H1 (cell line): ENCODE data around the gene FOXO6. TPM values are rescaled to one million over a fixed set of nuclear protein-coding genes. Genes with fewer than 3 reads are reported as not detected.

Experiments used
- CTCF ChIA-PET: fragments of 300-600 bp; sonication (Branson Sonifier 250); formaldehyde crosslinking; loops from one replicate; lab custom pipeline; 2021; ENCODE audit not compliant: partially characterized antibody; lab: Charles Lee
- POLR2A ChIA-PET: fragments of 300-600 bp; sonication (Branson Sonifier 250); formaldehyde crosslinking; loops from one replicate; lab custom pipeline; 2021; ENCODE audit warnings: inconsistent platforms; ENCODE audit not compliant: partially characterized antibody; lab: Charles Lee
- DNase-seq, 2 experiments: peaks; one replicate each; pipeline versions ENCODE4 v3.0.0 to v3.0.0-alpha.2; 2010 to 2022; ENCODE audit warnings: low spot score in 2 of 2, low read depth in 1 of 2, mixed read lengths in 1 of 2
- FAIRE-seq: peaks from 2 replicates; lab custom pipeline; 2011; peaks lifted over from hg19 to GRCh38; lab: Jason Lieb, UNC
- H2AFZ ChIP-seq: 2 replicates; pipeline ENCODE4 v1.8.1; 2012; ENCODE audit warnings: low read length, inconsistent platforms
- H2AK5ac ChIP-seq: 2 replicates; pipeline ENCODE4 v1.6.1; 2013; ENCODE audit warnings: low read depth, low read length
- H2BK120ac ChIP-seq: replicated peaks from 2 replicates; pipeline ENCODE3; 2013; ENCODE audit warnings: low read depth, low read length, inconsistent platforms
- H2BK12ac ChIP-seq: 2 replicates; pipeline ENCODE4 v1.6.1; 2013; ENCODE audit warnings: low read depth, low read length
- H2BK15ac ChIP-seq: 2 replicates; pipeline ENCODE4 v1.6.1; 2013; ENCODE audit warnings: low read length
- H2BK20ac ChIP-seq: 2 replicates; pipeline ENCODE4 v1.6.1; 2013; ENCODE audit warnings: low read length
- H2BK5ac ChIP-seq: 2 replicates; pipeline ENCODE4 v1.6.1; 2013; ENCODE audit warnings: low read depth, low read length
- H3K14ac ChIP-seq: 2 replicates; pipeline ENCODE4 v1.6.1; 2013; ENCODE audit warnings: inconsistent platforms; ENCODE audit not compliant: insufficient read length
- H3K18ac ChIP-seq: 2 replicates; pipeline ENCODE4 v1.6.1; 2013; ENCODE audit warnings: low read length; ENCODE audit errors: extremely low read depth
- H3K23ac ChIP-seq: 2 replicates; pipeline ENCODE4 v1.6.1; 2013; ENCODE audit warnings: inconsistent platforms; ENCODE audit not compliant: insufficient read length
- H3K23me2 ChIP-seq: 2 replicates; pipeline ENCODE4 v1.6.1; 2013; ENCODE audit warnings: low read depth, low read length
- H3K27ac ChIP-seq: 2 replicates; pipeline ENCODE4 v1.6.1; 2011; ENCODE audit warnings: low read depth, low read length, inconsistent platforms
- H3K27me3 ChIP-seq, 4 experiments: replicated peaks in 1 of 4; 1 replicate in 1 of 4; 2 replicates in 3 of 4; pipeline versions ENCODE4 v1.6.1 to v1.8.1; 2011 to 2013; ENCODE audit warnings: low read length in 3 of 4, mild to moderate bottlenecking in 3 of 4, inconsistent platforms in 2 of 4, mixed read lengths in 2 of 4, moderate library complexity in 1 of 4; ENCODE audit not compliant: control insufficient read depth in 3 of 4, insufficient read depth in 3 of 4; ENCODE audit errors: extremely low read depth in 1 of 4
- H3K36me3 ChIP-seq, 4 experiments: 2 replicates each; pipeline versions ENCODE4 v1.6.1 to v1.8.1; 2011 to 2013; ENCODE audit warnings: mild to moderate bottlenecking in 4 of 4, low read length in 3 of 4, moderate library complexity in 2 of 4, control low read depth in 1 of 4, inconsistent platforms in 1 of 4; ENCODE audit not compliant: insufficient read depth in 4 of 4, control insufficient read depth in 2 of 4
- H3K4ac ChIP-seq: replicated peaks from 2 replicates; pipeline ENCODE3; 2013; ENCODE audit warnings: low read length, low read depth, mixed read lengths, inconsistent platforms; ENCODE audit not compliant: insufficient read length
- H3K4me1 ChIP-seq, 4 experiments: replicated peaks in 1 of 4; 1 replicate in 1 of 4; 2 replicates in 3 of 4; pipeline versions ENCODE4 v1.6.1 to v1.8.1; 2011 to 2013; ENCODE audit warnings: low read length in 3 of 4, inconsistent platforms in 2 of 4, mixed read lengths in 1 of 4; ENCODE audit not compliant: insufficient read depth in 4 of 4, control insufficient read depth in 3 of 4
- H3K4me2 ChIP-seq, 2 experiments: 2 replicates each; pipeline versions ENCODE4 v1.6.1 to v1.8.1; 2011 to 2013; ENCODE audit warnings: low read depth in 2 of 2, low read length in 2 of 2, control low read depth in 1 of 2, inconsistent platforms in 1 of 2, mild to moderate bottlenecking in 1 of 2; ENCODE audit not compliant: insufficient read depth in 1 of 2
- H3K4me3 ChIP-seq, 4 experiments: fragments of 200-600, 300-600 bp in 1 of 4; sonication (generic), shearing (Covaris generic), sonication (Bioruptor Twin) in 1 of 4; 2 replicates each; pipeline versions ENCODE4 v1.5.1 to v1.8.1; 2011 to 2016; ENCODE audit warnings: low read length in 4 of 4, low read depth in 3 of 4, control low read depth in 2 of 4, inconsistent platforms in 2 of 4, mild to moderate bottlenecking in 2 of 4, mixed read lengths in 1 of 4, moderate library complexity in 1 of 4; ENCODE audit not compliant: insufficient read depth in 2 of 4; ENCODE audit errors: extremely low read depth in 1 of 4
- H3K56ac ChIP-seq: replicated peaks from 2 replicates; pipeline ENCODE3; 2013; ENCODE audit warnings: low read depth, mild to moderate bottlenecking, mixed read lengths, low read length, inconsistent platforms; ENCODE audit not compliant: insufficient read length
- H3K79me1 ChIP-seq: 2 replicates; pipeline ENCODE4 v1.6.1; 2013; ENCODE audit warnings: low read depth, low read length, control low read depth
- H3K79me2 ChIP-seq, 2 experiments: 2 replicates each; pipeline versions ENCODE4 v1.6.1 to v1.8.1; 2012 to 2013; ENCODE audit warnings: low read length in 2 of 2, mild to moderate bottlenecking in 2 of 2, inconsistent platforms in 1 of 2; ENCODE audit not compliant: insufficient read depth in 2 of 2, control insufficient read depth in 1 of 2
- H3K9ac ChIP-seq, 4 experiments: replicated peaks in 1 of 4; 1 replicate in 1 of 4; 2 replicates in 3 of 4; pipeline versions ENCODE4 v1.6.1 to v1.8.1; 2011 to 2013; ENCODE audit warnings: low read depth in 3 of 4, low read length in 3 of 4, control low read depth in 2 of 4, mild to moderate bottlenecking in 2 of 4, moderate library complexity in 2 of 4, inconsistent platforms in 1 of 4; ENCODE audit errors: extremely low read depth in 1 of 4
- H3K9me3 ChIP-seq, 2 experiments: 2 replicates each; pipeline versions ENCODE4 v1.6.1 to v1.8.1; 2012 to 2013; ENCODE audit warnings: mild to moderate bottlenecking in 2 of 2, moderate library complexity in 2 of 2, control low read depth in 1 of 2, inconsistent platforms in 1 of 2, low read depth in 1 of 2, low read length in 1 of 2, mixed read lengths in 1 of 2; ENCODE audit not compliant: insufficient read depth in 2 of 2
- H4K20me1 ChIP-seq, 2 experiments: replicated peaks in 1 of 2; 2 replicates each; pipeline versions ENCODE3 to v1.8.1; 2011 to 2013; ENCODE audit warnings: inconsistent platforms in 2 of 2, low read length in 2 of 2, mild to moderate bottlenecking in 1 of 2; ENCODE audit not compliant: insufficient read depth in 2 of 2, control insufficient read depth in 1 of 2
- H4K5ac ChIP-seq: 2 replicates; pipeline ENCODE4 v1.6.1; 2013; ENCODE audit warnings: low read length, low read depth, mixed read lengths, inconsistent platforms; ENCODE audit not compliant: insufficient read length
- H4K8ac ChIP-seq: 2 replicates; pipeline ENCODE4 v1.8.0; 2013; ENCODE audit warnings: mild to moderate bottlenecking, moderate library complexity, low read length, inconsistent platforms; ENCODE audit not compliant: insufficient read depth; ENCODE audit errors: extremely low read depth
- H4K91ac ChIP-seq: replicated peaks from 2 replicates; pipeline ENCODE3; 2013; ENCODE audit warnings: low read length, mixed read lengths, inconsistent platforms; ENCODE audit not compliant: insufficient read length
- CBX5 ChIP-seq: fragments of 300-800, 300-1000 bp; sonication (generic); IDR thresholded peaks from 2 replicates; pipeline ENCODE4 v1.7.1; 2016; ENCODE audit warnings: antibody characterized with exemption, low read length, low read depth
- CHD2 ChIP-seq: IDR thresholded peaks from 2 replicates; pipeline ENCODE4 v1.6.1; 2012; ENCODE audit warnings: low read length, improper control_type of control experiment
- CREB1 ChIP-seq: IDR thresholded peaks from 2 replicates; pipeline ENCODE4 v1.6.1; 2012; ENCODE audit warnings: inconsistent platforms
- PHF8 ChIP-seq: fragments of 200-600 bp; sonication (generic); conservative IDR thresholded peaks from 2 replicates; pipeline ENCODE4 v1.7.1; 2012; ENCODE audit warnings: low read depth, mild to moderate bottlenecking, inconsistent platforms, low read length, moderate library complexity
- POLR2AphosphoS5 ChIP-seq: IDR thresholded peaks from 2 replicates; pipeline ENCODE4 v1.6.1; 2011; ENCODE audit warnings: low read depth, low read length
- POU5F1 ChIP-seq: IDR thresholded peaks from 2 replicates; pipeline ENCODE4 v1.6.1; 2011; ENCODE audit warnings: low read depth, mild to moderate bottlenecking, low read length, moderate library complexity
- SP1 ChIP-seq: IDR thresholded peaks from 2 replicates; pipeline ENCODE4 v1.6.1; 2011; ENCODE audit warnings: low read depth, low read length
- TAF1 ChIP-seq: IDR thresholded peaks from 2 replicates; pipeline ENCODE4 v1.6.1; 2011; ENCODE audit warnings: mild to moderate bottlenecking, low read depth, low read length
- TAF7 ChIP-seq: optimal IDR thresholded peaks from 2 replicates; pipeline ENCODE3; 2011; ENCODE audit warnings: low read depth, mild to moderate bottlenecking, inconsistent platforms, low read length, moderate library complexity, borderline replicate concordance
- WGBS, 2 experiments: shearing (Covaris generic) in 1 of 2; methylation state at CpG; one replicate each; pipeline versions ENCODE4 v1.1.6 to v1.1.7; 2013 to 2015; ENCODE audit warnings: low lambda C conversion rate in 2 of 2, mixed read lengths in 2 of 2, inconsistent platforms in 1 of 2, low coverage in 1 of 2, missing lambda C conversion rate in 1 of 2; ENCODE audit not compliant: insufficient replicate concordance in 2 of 2, insufficient coverage in 1 of 2, insufficient read length in 1 of 2; ENCODE audit errors: extremely low coverage in 1 of 2, missing lambda C conversion rate in 1 of 2; 5-methylcytosine and 5-hydroxymethylcytosine counted together
- polyA plus RNA-seq, 7 experiments: library from polyadenylated mRNA; depleted of rRNA in 3 of 7; stranded (reverse) in 5 of 7; unstranded in 2 of 7; fragments of >200 nt in 5 of 7; fragments of 200-250 nt in 2 of 7; gene quantifications; 1 replicate in 5 of 7; 2 replicates in 1 of 7; 4 replicates in 1 of 7; pipeline versions ENCODE4 v1.2.1 to v1.2.3, GENCODE V29; 2011 to 2013; ENCODE audit warnings: missing spikeins in 2 of 7, mixed read lengths in 2 of 7
- total RNA-seq: library from RNA; stranded (reverse); fragmentation: NEBNext Ultra II Directional; extraction: Animal tissue kit (Norgen Biotek cat#: 25700); gene quantifications from 2 replicates; pipeline ENCODE4 v1.2.1, GENCODE V29; 2021

Gene FOXO6
- total and polyA plus RNA-seq, 2 of the 8 experiments (the other 6 are each of a cell fraction or from before 2014, with no cell fraction given) = 0.59 to 3.0 TPM

DNA sequence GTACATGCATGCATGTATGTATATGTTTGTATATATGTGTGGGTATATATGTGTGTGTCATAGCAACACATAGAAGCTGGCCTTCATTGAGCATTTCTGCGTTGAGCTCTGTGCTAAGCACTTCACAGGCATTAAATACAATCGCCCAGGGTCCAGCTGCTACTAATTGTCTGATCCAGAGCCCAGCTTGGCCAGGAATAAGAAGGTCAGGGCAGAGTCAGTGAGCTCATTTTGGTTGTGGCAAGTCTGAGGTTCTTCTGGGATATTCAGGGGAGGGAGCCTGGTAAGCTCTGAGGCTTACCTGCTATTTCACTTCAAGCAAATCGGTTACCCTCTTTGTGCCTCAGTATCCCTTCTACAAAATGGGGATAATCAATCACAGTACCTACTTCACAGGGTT, 59.6 kb downstream of the FOXO6 start:
- Histone ChIP-seq H3K9me3 (no peaks in the 10 kb centered on the region), H3K18ac (no peak overlapping the region), H2AFZ (no peak overlapping the region), H3K27me3 (no peaks in the 10 kb centered on the region), H3K9ac (no peak overlapping the region), H3K79me1 (no peaks in the 10 kb centered on the region; the same call in 1 of the 2 replicates), H2BK5ac (no peak overlapping the region), H3K56ac (no peak overlapping the region), H3K23me2 (peaks cover 10% of the 10 kb centered on the region; the same call in 1 of the 2 replicates), H4K91ac (no peak overlapping the region), H3K4ac (no peak overlapping the region), H2BK12ac (no peak overlapping the region), H3K79me2 (peaks cover 0 to 3% of the 10 kb centered on the region in 2 experiments; a peak in 1 of 4 replicates), H3K27ac (no peak overlapping the region), H2AK5ac (no peak overlapping the region), H3K14ac (no peak overlapping the region), H4K8ac (no peak overlapping the region), H2BK15ac (no peak overlapping the region), H3K36me3 (no peaks in the 10 kb centered on the region; a peak in 1 of 8 replicates), H4K20me1 (peaks cover 0 to 14% of the 10 kb centered on the region in 2 experiments), H2BK20ac (no peak overlapping the region), H3K4me2 (no peak overlapping the region), H3K4me3 (no peak overlapping the region), H2BK120ac (no peak overlapping the region), H3K4me1 (peaks cover 0 to 7% (median under 1%) of the 10 kb centered on the region in 4 experiments; a peak in 3 of 7 replicates), H4K5ac (no peak overlapping the region), H3K23ac (no peak overlapping the region)
- ChIA-PET CTCF (interaction anchor here (0.6 to 16.3 kb wide), 11 partner anchors 10 to 154 kb away, joined by 3 to 336 read pairs (median 33); partner anchors contain the start of gene FOXO6), POLR2A (interaction anchor here (1.1 kb wide), 1 partner anchor 105 kb away, joined by 3 read pairs; no protein-coding TSS in a partner anchor)
- FAIRE-seq = no peak
- 82% methylated on average over 3 of the region's 3 CpGs; no CpG with 5 or more reads in 1 of the 2 experiments for WGBS, 2 experiments
- DNase-seq = no peak
- TF ChIP-seq CREB1 (no peak), POLR2AphosphoS5 (no peak), SP1 (no peak), TAF1 (no peak), CHD2 (no peak), TAF7 (no peak), CBX5 (no peak), POU5F1 (no peak), PHF8 (no peak)
